Heart right ventricle (tissue), 16 donors: Measurements from ENCODE around the gene HSD11B2. TPM values are rescaled to one million over a fixed set of nuclear protein-coding genes. Genes with fewer than 3 reads are reported as not detected.

ENCODE experiments used
- ATAC-seq, 8 donors: fragments of 200-7000 bp; cut with Tn5 transposase; one replicate each; pipeline ENCODE4 v1.9.1; 2020; ENCODE audit warnings: mild to moderate bottlenecking in 8 of 8, moderate library complexity in 8 of 8, moderate number of reproducible peaks in 1 of 8
- DNase-seq, 2 donors: peaks; one replicate each; pipeline ENCODE4 v3.0.0-alpha.2; 2020
- H3K27ac ChIP-seq, 10 donors: fragments of 200-600 bp; sonication (generic) in 2 of 10; one replicate each; pipeline versions ENCODE4 v1.5.0 to v1.8.0; 2020 to 2022; ENCODE audit warnings: mild to moderate bottlenecking in 3 of 10
- H3K27me3 ChIP-seq, 7 donors: fragments of 200-600 bp; one replicate each; pipeline ENCODE4 v1.8.0; 2021 to 2022; ENCODE audit warnings: mild to moderate bottlenecking in 2 of 7
- H3K36me3 ChIP-seq, 9 donors: fragments of 200-600 bp; sonication (generic) in 1 of 9; one replicate each; pipeline versions ENCODE4 v1.5.0 to v1.8.0; 2020 to 2022; ENCODE audit warnings: mild to moderate bottlenecking in 2 of 9
- H3K4me1 ChIP-seq, 9 donors: fragments of 200-600 bp; sonication (generic) in 1 of 9; one replicate each; pipeline versions ENCODE4 v1.5.0 to v1.8.0; 2020 to 2022; ENCODE audit warnings: mild to moderate bottlenecking in 4 of 9
- H3K4me3 ChIP-seq, 10 donors: fragments of 200-600 bp; sonication (generic) in 2 of 10; one replicate each; pipeline versions ENCODE4 v1.5.0 to v1.8.0; 2020 to 2022; ENCODE audit warnings: mild to moderate bottlenecking in 7 of 10, moderate library complexity in 2 of 10
- H3K9me3 ChIP-seq, 11 donors: fragments of 200-600 bp in 10 of 11; sonication (generic) in 2 of 11; one replicate each; pipeline versions ENCODE4 v1.5.0 to v1.8.0; 2013 to 2022; ENCODE audit warnings: mild to moderate bottlenecking in 2 of 11, control low read depth in 1 of 11, moderate library complexity in 1 of 11
- WGBS, 2 donors: extraction: QIAGEN DNeasy Blood & Tissue Kit; methylation state at CpG; one replicate each; pipeline ENCODE4 v1.1.7; 2013; ENCODE audit warnings: inconsistent platforms in 1 of 2; 5-methylcytosine and 5-hydroxymethylcytosine counted together
- intact Hi-C, 10 donors: fragments of 100-400 bp; cut with DNase I; formaldehyde crosslinking; loops; one replicate each; pipeline versions ENCODE4 v1.11.1 to v1.14.2; 2022
- polyA plus RNA-seq, 2 donors: library from polyadenylated mRNA; stranded (reverse); fragments of 200-250 nt; gene quantifications; one replicate each; pipeline ENCODE4 v1.2.3, GENCODE V29; 2013
- total RNA-seq, 10 donors: library from RNA; stranded (reverse); fragmentation: NEBNext Ultra II Directional in 3 of 10; extraction: Animal tissue kit (Norgen Biotek cat#: 25700) in 3 of 10; gene quantifications; one replicate each; pipeline versions ENCODE4 v1.2.1 to v1.2.4, GENCODE V29; 2021 to 2023
- TF ChIP-seq, protein P1 (sequence below), 9 donors: fragments of 200-600 bp; sonication (generic) in 2 of 9; IDR thresholded peaks; one replicate each; pipeline versions ENCODE4 v1.5.0 to v1.8.0; 2021 to 2022; ENCODE audit warnings: antibody characterized with exemption in 9 of 9, mild to moderate bottlenecking in 5 of 9, moderate library complexity in 1 of 9
- donor health status: Arrhythmogenic right ventricular cardiomyopathy.
- donor health status: ischemic (EF 13 %, LVEDD 7.1; RV severe dilation, severe dysfunction).
- donor health status: healthy with polysubstance abuse.
- donor health status: DM: no; HTN: yes; CAD: no.
- donor health status: DM: no; HTN: no; CAD: no.
- donor health status: ischemic (EF 25% LVEDD 6.9; RV normal size, moderate dysfunction).
- donor health status: ischemic (EF 25% LVEDD 5.7; RV mildly dilated, moderate dysfunction).
- donor health status: healthy.
- donor health status: DM: yes; HTN: yes; CAD: no.
- donor health status: Ischemic cardiomyopathy.
- donor health status: ischemic (EF 35%, LVEDD 5.7; RV mildly dilated, moderate dysfunction).
- donor health status: nonischemic (EF 11% LVEDD 7.7; RV severe dilation, severe dysfunction).
- donor health status: DM: yes; HTN: yes; CAD: no.
- donor health status: PGD.
- donor health status: ischemic (EF 29% LVEDD 5.4; RV normal size, mild dysfunction).
- donor health status: nonischemic (EF 23%, LVEDD 6.1; RV moderate dilation, normal function).

Gene HSD11B2
- total and polyA plus RNA-seq, 12 donors: 0.16 to 1.4 (median 0.51) TPM; not detected in 1

DNA sequence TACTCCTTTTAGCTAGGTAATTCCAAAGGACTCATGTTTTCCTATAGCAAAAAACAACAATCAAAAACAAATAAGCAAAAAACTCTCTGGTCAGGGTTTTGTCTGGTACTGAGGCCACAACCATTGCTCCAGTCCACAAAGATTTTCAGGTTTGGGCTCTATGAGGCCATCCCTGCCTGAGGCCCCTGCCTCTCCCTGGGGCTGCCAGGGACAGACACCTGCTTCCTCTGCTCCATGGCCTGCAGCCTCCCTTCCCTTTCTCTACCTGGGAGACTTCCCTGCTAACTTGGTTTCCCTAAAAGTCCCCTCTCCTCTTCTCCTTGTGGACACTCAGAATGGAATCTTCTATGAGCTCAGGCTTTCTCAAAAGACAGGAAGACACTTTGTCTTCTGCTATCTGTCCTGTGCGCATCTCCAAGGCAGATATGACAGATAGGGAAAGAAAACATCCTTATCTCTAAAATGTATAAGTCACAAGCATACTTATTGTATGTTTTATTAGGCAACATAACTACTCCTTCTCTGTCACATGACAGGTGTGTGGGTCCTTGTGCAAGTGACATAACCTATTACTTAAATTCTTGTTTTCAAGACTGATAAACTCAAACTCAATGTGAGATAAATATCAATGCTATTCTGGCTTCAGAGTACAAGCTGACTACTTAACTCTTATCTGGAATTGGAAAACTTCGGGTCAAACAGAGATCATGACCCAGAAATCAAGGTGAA lies 13.4 kb upstream of the HSD11B2 start:
- peaks cover 0 to 9% (median 0%) of the 10 kb centered on the region in 7 donors for H3K27me3 ChIP-seq
- no peak overlapping the region for H3K4me3 ChIP-seq
- DNase-seq (no peak), ATAC-seq (no peak)
- no peaks in the 10 kb centered on the region for H3K9me3 ChIP-seq
- no peak overlapping the region for H3K27ac ChIP-seq
- TF ChIP-seq, protein P1, sequence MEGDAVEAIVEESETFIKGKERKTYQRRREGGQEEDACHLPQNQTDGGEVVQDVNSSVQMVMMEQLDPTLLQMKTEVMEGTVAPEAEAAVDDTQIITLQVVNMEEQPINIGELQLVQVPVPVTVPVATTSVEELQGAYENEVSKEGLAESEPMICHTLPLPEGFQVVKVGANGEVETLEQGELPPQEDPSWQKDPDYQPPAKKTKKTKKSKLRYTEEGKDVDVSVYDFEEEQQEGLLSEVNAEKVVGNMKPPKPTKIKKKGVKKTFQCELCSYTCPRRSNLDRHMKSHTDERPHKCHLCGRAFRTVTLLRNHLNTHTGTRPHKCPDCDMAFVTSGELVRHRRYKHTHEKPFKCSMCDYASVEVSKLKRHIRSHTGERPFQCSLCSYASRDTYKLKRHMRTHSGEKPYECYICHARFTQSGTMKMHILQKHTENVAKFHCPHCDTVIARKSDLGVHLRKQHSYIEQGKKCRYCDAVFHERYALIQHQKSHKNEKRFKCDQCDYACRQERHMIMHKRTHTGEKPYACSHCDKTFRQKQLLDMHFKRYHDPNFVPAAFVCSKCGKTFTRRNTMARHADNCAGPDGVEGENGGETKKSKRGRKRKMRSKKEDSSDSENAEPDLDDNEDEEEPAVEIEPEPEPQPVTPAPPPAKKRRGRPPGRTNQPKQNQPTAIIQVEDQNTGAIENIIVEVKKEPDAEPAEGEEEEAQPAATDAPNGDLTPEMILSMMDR (IDR thresholded peaks at IDR 0.05): no peak
- WGBS, 2 donors: 67 to 72% methylated on average over 2 of the region's 2 CpGs
- intact Hi-C loops: loop anchor here in 1 of 10 donors (10.0 kb wide), 1 partner anchor 143 kb away; the partner anchor contains the start of gene PLEKHG4
- peaks cover 0 to 33% (median 13%) of the 10 kb centered on the region in 9 donors for H3K4me1 ChIP-seq
- no peaks in the 10 kb centered on the region for H3K36me3 ChIP-seq

DNA sequence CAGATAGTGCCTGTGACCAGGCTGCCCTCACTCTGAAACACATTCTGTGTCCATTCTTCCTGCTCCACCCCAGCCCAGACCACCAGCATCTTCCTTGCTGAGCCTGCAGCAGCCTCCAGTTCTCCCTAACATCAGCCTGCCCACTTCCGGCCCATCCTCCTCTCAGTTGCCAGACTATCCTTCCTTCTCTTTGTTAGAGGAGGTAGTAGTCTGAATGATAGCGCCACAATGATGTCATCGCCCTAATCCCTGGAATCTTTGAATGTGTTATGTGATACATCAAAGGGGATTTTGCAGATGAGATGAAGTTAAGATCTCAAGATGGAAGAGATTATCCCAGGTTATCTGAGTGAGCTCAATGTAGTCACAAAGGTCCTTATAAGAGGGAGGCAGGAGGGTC lies 11.4 kb upstream of the HSD11B2 start:
- H3K27me3 ChIP-seq: peaks cover 0 to 17% (median 2%) of the 10 kb centered on the region in 7 donors
- no peaks in the 10 kb centered on the region for H3K9me3 ChIP-seq
- intact Hi-C loops: loop anchor here in 1 of 10 donors (10.0 kb wide), 1 partner anchor 145 kb away; the partner anchor contains the start of gene PLEKHG4
- H3K4me1 ChIP-seq: peaks cover 0 to 31% (median 13%) of the 10 kb centered on the region in 9 donors
- WGBS, 2 donors: 90 to 91% methylated on average over 3 of the region's 3 CpGs
- TF ChIP-seq, protein P1 (IDR thresholded peaks at IDR 0.05): no peak
- ATAC-seq (no peak), DNase-seq (no peak)
- no peak overlapping the region for H3K27ac ChIP-seq
- no peaks in the 10 kb centered on the region for H3K36me3 ChIP-seq
- no peak overlapping the region for H3K4me3 ChIP-seq

DNA sequence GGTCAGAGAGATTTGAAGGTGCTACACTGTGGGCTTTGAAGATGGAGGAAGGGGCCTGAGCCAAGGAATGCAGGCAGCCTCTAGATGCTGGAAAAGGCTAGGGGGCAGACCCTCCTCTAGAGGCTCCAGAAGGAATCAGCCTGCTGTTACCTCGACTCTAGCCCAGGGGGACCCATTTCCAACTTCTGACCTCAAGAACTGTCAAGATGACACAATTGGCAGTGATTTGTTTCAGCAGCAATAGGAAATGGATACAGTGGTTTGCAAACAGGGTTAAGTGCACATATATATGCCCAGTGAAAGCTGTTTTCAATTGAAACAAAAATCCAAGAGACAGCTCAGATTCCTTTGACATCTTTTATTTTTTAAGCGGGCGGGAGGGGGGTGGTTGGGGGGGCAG lies 11.0 kb upstream of the HSD11B2 start:
- TF ChIP-seq, protein P1 (IDR thresholded peaks at IDR 0.05): no peak
- H3K27ac ChIP-seq: no peak overlapping the region
- H3K27me3 ChIP-seq: peaks cover 0 to 22% (median 4%) of the 10 kb centered on the region in 7 donors
- no peak for DNase-seq
- H3K9me3 ChIP-seq: no peaks in the 10 kb centered on the region
- no peak for ATAC-seq
- H3K4me1 ChIP-seq: peaks cover 0 to 26% (median 13%) of the 10 kb centered on the region in 9 donors
- 80 to 83% methylated on average over 3 of the region's 3 CpGs for WGBS, 2 donors
- no peaks in the 10 kb centered on the region for H3K36me3 ChIP-seq
- no peak overlapping the region for H3K4me3 ChIP-seq
- intact Hi-C loops: loop anchor here in 1 of 10 donors (10.0 kb wide), 1 partner anchor 145 kb away; the partner anchor contains the start of gene PLEKHG4

DNA sequence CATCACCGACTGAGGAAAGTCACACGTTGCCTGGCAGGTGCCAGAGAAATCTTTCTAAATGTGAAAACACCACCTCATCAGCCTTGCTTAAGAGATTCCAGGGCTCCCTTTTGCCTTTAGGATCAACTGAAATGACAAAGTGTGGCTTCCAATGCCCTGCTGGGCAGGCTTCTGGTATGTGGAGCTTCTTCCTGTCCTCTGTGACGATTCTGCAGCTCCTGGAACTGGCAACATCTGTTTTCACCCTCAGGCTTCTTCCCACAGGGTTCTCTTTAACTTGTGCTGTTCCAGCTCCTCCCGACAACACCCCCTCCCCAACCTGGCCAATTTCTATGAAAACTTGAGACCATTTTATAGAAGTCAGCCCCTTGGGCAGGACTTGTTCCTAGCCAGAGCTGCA lies 9.9 kb upstream of the HSD11B2 start:
- H3K36me3 ChIP-seq: no peaks in the 10 kb centered on the region
- TF ChIP-seq, protein P1 (IDR thresholded peaks at IDR 0.05): no peak
- no peak for DNase-seq
- no peaks in the 10 kb centered on the region for H3K9me3 ChIP-seq
- ATAC-seq: no peak
- H3K4me3 ChIP-seq: no peak overlapping the region
- intact Hi-C loops: no loop called here
- H3K27ac ChIP-seq: no peak overlapping the region
- peaks cover 0 to 29% (median 10%) of the 10 kb centered on the region in 7 donors for H3K27me3 ChIP-seq
- peaks cover 0 to 15% (median 5%) of the 10 kb centered on the region in 9 donors for H3K4me1 ChIP-seq
- 84% methylated on average over 4 of the region's 4 CpGs for WGBS, 2 donors
